Breast epithelium (tissue), 4 donors: Measurements from ENCODE around the gene PSMD8. TPM values are rescaled to one million over a fixed set of nuclear protein-coding genes. Genes with fewer than 3 reads are reported as not detected.

Source experiments
- DNase-seq, 2 donors: peaks; one replicate each; pipeline ENCODE4 v3.0.0-alpha.2; 2019; ENCODE audit warnings: low spot score in 2 of 2
- H3K27ac ChIP-seq, 2 donors: fragments of 200-600 bp; sonication (generic) in 1 of 2; one replicate each; pipeline ENCODE4 v1.5.1; 2016 to 2019; ENCODE audit warnings: mild to moderate bottlenecking in 1 of 2
- H3K27me3 ChIP-seq, 2 donors: fragments of 200-600 bp; sonication (generic) in 1 of 2; one replicate each; pipeline versions ENCODE4 v1.5.1 to v1.6.0; 2017 to 2019; ENCODE audit warnings: control low read depth in 1 of 2, mild to moderate bottlenecking in 1 of 2
- H3K36me3 ChIP-seq: fragments of 200-600 bp; one replicate; pipeline ENCODE4 v1.5.1; 2019
- H3K4me1 ChIP-seq, 2 donors: fragments of 200-600 bp; sonication (generic); one replicate each; pipeline ENCODE4 v1.5.1; 2016 to 2019; ENCODE audit warnings: control low read depth in 1 of 2
- H3K4me3 ChIP-seq, 3 donors: fragments of 200-600 bp; sonication (generic); 1 replicate in 2 of 3; 2 replicates in 1 of 3; pipeline ENCODE4 v1.5.1; 2016 to 2019; ENCODE audit warnings: mild to moderate bottlenecking in 3 of 3, moderate library complexity in 2 of 3
- H3K9me3 ChIP-seq, 2 donors: fragments of 200-600 bp; sonication (generic) in 1 of 2; one replicate each; pipeline ENCODE4 v1.5.1; 2016 to 2019; ENCODE audit warnings: control low read depth in 1 of 2
- POLR2A ChIP-seq: fragments of 450-650 bp; IDR thresholded peaks from one replicate; pipeline ENCODE4 v1.6.1; 2016; ENCODE audit warnings: antibody characterized with exemption, mild to moderate bottlenecking, moderate library complexity
- POLR2AphosphoS5 ChIP-seq, 3 donors: sonication (generic); formaldehyde crosslinking; IDR thresholded peaks; one replicate each; pipeline ENCODE4 v1.6.1; 2017; ENCODE audit warnings: antibody characterized with exemption in 3 of 3
- intact Hi-C: fragments of 100-400 bp; cut with DNase I; formaldehyde crosslinking; loops from one replicate; pipeline ENCODE4 v1.15.1; 2023; ENCODE audit warnings: low total_unique reads
- total RNA-seq, 3 donors: library from RNA; depleted of rRNA; stranded (reverse); fragments of >200 nt; gene quantifications; one replicate each; pipeline ENCODE4 v1.1.0, GENCODE V29; 2016
- TF ChIP-seq, protein P1 (sequence below), 3 donors: fragments of 450-650 bp; IDR thresholded peaks; one replicate each; pipeline ENCODE4 v1.5.1; 2016 to 2017; ENCODE audit warnings: antibody characterized with exemption in 3 of 3, mild to moderate bottlenecking in 3 of 3, moderate library complexity in 3 of 3

Gene PSMD8
- total RNA-seq, 3 donors from 2014 or later, result 203 to 598 (median 218) TPM

DNA sequence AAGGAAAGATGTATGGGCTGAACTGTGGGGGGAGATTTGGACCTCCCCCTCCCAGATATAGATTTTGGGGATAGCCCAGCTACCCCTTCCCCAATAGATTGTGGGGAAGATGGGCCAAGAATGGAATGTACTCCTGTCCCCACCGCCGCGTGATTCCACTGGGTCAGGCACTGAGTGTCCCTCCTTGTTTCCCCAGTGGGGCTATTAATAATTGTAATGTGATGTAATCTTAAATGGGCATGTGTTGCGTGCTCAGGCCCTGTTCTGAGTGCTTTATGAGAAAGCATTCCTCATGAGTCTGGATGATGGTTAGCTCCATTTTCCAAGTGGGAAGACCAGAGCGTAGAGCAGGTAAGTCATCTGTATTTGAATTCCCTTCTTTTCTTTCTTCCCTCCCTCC, 1.4 kb downstream of the PSMD8 start:
- intact Hi-C loops, result no loop called here
- H3K36me3 ChIP-seq, result peaks cover under 1% of the 10 kb centered on the region
- peaks cover 7 to 12% of the 10 kb centered on the region in 2 donors for H3K4me1 ChIP-seq
- H3K27me3 ChIP-seq, result no peaks in the 10 kb centered on the region
- H3K27ac ChIP-seq, result no peak overlapping the region
- no peak for TF ChIP-seq POLR2AphosphoS5 (IDR thresholded peaks at IDR 0.05)
- no peak for TF ChIP-seq POLR2A
- TF ChIP-seq, protein P1, sequence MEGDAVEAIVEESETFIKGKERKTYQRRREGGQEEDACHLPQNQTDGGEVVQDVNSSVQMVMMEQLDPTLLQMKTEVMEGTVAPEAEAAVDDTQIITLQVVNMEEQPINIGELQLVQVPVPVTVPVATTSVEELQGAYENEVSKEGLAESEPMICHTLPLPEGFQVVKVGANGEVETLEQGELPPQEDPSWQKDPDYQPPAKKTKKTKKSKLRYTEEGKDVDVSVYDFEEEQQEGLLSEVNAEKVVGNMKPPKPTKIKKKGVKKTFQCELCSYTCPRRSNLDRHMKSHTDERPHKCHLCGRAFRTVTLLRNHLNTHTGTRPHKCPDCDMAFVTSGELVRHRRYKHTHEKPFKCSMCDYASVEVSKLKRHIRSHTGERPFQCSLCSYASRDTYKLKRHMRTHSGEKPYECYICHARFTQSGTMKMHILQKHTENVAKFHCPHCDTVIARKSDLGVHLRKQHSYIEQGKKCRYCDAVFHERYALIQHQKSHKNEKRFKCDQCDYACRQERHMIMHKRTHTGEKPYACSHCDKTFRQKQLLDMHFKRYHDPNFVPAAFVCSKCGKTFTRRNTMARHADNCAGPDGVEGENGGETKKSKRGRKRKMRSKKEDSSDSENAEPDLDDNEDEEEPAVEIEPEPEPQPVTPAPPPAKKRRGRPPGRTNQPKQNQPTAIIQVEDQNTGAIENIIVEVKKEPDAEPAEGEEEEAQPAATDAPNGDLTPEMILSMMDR (IDR thresholded peaks at IDR 0.05), result no peak
- H3K4me3 ChIP-seq, result peak overlapping the region; percentile 75 to 90 (median 87)
- DNase-seq, result no peak
- H3K9me3 ChIP-seq, result no peaks in the 10 kb centered on the region

- intact Hi-C loops, result no loop called here
- peak overlapping the region in 1 of 3 donors; percentile 87 for H3K4me3 ChIP-seq
Measured at GRCh38 chr19:38376576-38376975, 2.2 kb downstream of the PSMD8 start.

DNA sequence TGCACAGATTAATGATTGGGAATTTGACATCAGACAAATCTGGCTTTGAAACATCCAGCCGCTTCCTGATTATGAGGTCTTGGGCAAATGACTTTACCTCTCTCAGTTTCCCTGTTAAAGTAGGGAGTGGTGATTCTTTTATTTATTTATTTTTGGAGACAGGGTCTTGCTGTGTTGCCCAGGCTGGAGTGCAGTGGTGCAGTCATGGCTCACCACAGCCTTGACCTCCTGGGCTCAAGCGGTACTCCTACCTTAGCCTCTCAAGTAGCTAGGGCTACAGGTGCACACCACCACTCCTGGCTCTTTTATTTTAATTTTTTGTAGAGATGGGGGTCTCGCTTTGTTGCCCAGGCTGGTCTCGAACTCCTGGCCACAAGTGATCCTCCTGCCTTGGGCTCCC, 2.7 kb downstream of the PSMD8 start:
- intact Hi-C loops, result no loop called here
- H3K4me1 ChIP-seq, result peaks cover 7 to 12% of the 10 kb centered on the region in 2 donors
- no peaks in the 10 kb centered on the region for H3K9me3 ChIP-seq
- H3K4me3 ChIP-seq, result no peak overlapping the region
- TF ChIP-seq POLR2AphosphoS5 (IDR thresholded peaks at IDR 0.05) (no peak), POLR2A (no peak)
- TF ChIP-seq, protein P1 (IDR thresholded peaks at IDR 0.05), result no peak
- H3K36me3 ChIP-seq, result peaks cover 4% of the 10 kb centered on the region
- no peak overlapping the region for H3K27ac ChIP-seq
- H3K27me3 ChIP-seq, result no peaks in the 10 kb centered on the region
- DNase-seq, result no peak

More at GRCh38 chr19:38376576-38376975, 2.2 kb downstream of the PSMD8 start:
- TF ChIP-seq POLR2A (no peak), POLR2AphosphoS5 (IDR thresholded peaks at IDR 0.05) (no peak)
- TF ChIP-seq, protein P1 (IDR thresholded peaks at IDR 0.05), result no peak
- peaks cover 7 to 12% of the 10 kb centered on the region in 2 donors for H3K4me1 ChIP-seq
- H3K9me3 ChIP-seq, result no peaks in the 10 kb centered on the region
- no peak for DNase-seq
- H3K27me3 ChIP-seq, result no peaks in the 10 kb centered on the region
- H3K36me3 ChIP-seq, result peaks cover 4% of the 10 kb centered on the region
- H3K27ac ChIP-seq, result no peak overlapping the region

DNA sequence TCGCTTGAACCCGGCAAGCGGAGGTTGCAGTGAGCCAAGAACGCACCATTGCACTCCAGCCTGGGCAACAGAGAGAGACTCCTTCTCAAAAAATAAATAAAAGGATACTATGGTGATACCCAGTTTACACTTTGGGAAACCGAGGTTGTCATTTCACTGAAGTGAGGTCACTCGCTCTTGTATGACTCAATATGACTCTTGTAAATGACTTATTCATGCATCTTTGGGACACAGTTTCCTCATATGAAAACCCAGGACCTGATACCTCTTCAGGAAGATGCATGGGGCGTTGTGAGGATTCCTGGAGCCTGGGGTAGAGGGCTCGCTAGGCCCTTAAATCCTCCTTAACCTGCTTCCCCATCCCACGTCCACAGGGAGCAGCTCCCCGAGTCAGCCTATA, 4.5 kb downstream of the PSMD8 start:
- no peak overlapping the region for H3K27ac ChIP-seq
- H3K9me3 ChIP-seq, result no peaks in the 10 kb centered on the region
- no peaks in the 10 kb centered on the region for H3K27me3 ChIP-seq
- intact Hi-C loops, result no loop called here
- no peak overlapping the region for H3K4me3 ChIP-seq
- no peak for TF ChIP-seq POLR2AphosphoS5 (IDR thresholded peaks at IDR 0.05)
- TF ChIP-seq, protein P1 (IDR thresholded peaks at IDR 0.05), result no peak
- no peak for TF ChIP-seq POLR2A
- peaks cover 4% of the 10 kb centered on the region for H3K36me3 ChIP-seq
- DNase-seq, result no peak
- peaks cover 7 to 12% of the 10 kb centered on the region in 2 donors for H3K4me1 ChIP-seq

DNA sequence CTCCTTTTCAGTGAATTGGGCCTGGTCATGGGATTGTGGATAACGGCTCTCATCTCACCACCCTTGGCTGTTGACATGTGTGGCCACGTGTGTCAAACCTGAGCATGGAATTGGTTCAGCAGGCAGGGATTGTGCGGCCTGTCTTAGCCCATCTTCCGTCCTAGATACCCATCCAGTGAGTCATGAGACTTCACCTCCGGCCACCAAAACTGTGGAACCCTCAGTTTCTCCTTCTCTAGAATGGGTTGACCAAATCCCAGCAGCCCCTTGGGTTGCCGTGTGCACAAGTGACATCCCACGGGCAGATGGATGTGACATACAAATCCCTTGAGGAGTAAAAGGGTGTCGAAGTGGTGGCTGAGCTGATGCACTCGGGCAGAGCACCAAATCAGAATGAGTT, 6.8 kb downstream of the PSMD8 start:
- TF ChIP-seq, protein P1 (IDR thresholded peaks at IDR 0.05), result no peak
- TF ChIP-seq POLR2A (no peak), POLR2AphosphoS5 (IDR thresholded peaks at IDR 0.05) (no peak)
- peaks cover 1 to 3% of the 10 kb centered on the region in 2 donors for H3K4me1 ChIP-seq
- no peaks in the 10 kb centered on the region for H3K27me3 ChIP-seq
- DNase-seq, result no peak
- H3K4me3 ChIP-seq, result no peak overlapping the region
- H3K27ac ChIP-seq, result no peak overlapping the region
- H3K9me3 ChIP-seq, result no peaks in the 10 kb centered on the region
- peaks cover 4% of the 10 kb centered on the region for H3K36me3 ChIP-seq
- intact Hi-C loops, result no loop called here
